Amygdala (tissue), 56 donors: ENCODE data around the gene PPFIA4.

Experiments
- DNase-seq, 56 donors: peaks; one replicate each; lab custom pipeline; 2025; lab: John Stamatoyannopoulos, UW

The PPFIA4 gene

DNA sequence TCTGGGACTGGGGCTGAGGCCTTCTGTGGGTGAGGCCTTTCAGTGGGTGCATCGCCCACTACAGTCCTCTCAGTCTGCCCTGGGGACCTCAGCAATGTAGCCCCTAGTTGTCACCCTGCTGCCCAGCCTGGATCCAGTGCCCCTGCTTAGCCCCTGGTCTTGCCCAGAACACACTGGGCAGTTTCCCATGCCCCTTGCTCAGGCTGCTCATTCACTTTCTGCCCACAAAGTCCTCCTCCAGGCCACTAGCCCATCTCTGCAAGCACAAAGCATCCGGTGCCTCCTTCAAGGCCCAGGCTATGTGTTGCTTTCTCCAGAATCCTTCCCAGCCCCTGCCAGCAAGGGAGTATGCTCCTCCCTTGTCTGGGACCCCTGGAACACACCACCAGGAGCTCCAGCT is 95.9 kb downstream of the PPFIA4 start:
- no peak for DNase-seq

DNA sequence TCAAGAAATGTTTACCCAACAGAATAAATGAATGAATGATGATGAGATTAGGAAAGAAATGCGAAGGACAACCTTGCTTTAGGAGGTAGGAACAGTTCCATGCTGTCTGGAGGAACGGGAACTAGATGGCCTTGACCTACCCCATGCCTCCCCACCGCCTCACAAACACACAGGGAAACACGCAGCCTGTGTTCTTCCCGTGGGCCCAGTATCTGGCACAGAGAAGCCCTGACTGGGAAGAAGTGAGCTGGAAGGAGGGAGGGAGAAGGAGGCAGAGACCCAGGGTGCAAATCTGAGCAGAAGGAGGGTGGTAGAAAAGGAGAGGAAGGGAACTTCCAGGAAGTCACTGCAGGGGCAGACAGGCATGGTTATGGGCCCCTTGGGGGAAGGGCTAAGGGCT is 97.7 kb downstream of the PPFIA4 start:
- DNase-seq: no peak

DNA sequence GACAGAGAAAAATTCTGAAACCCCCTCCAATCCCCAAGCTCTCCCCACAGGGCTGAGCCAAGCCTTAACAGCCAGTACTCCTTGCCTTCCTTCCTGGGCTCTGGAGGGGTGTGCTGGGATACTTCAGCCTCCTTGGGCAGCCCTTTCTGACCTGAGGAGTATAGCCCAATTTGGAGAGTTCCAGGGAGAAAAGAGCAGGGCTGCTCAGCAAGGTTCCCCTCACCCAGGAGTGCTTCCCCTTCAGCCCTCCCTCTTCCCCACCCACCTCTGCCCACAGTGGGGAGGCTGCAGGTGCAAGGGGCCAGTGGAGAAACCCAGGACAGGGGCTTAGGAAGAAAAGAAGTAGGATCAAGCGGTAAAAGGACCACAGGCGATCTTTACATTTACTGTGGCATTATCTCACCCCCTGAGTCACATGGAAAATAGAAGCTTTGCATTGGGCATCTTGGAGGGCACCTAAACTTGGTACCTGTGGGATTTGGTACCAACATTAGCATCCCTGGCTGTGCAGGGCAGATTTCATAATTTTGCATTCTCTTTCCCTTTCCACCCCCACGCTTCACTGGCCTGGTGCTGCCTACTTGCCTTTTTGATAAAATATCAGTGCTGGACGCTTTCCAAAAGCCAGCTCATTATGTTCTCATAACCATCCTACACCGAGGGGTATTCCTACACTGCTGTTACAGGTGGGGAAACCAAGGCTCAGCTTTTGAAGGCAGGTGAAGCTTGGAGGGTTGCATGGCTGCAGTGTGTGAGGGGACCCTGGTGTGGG is 98.4 kb downstream of the PPFIA4 start:
- peak in 2 of 56 donors; percentile 39 to 45 for DNase-seq

DNA sequence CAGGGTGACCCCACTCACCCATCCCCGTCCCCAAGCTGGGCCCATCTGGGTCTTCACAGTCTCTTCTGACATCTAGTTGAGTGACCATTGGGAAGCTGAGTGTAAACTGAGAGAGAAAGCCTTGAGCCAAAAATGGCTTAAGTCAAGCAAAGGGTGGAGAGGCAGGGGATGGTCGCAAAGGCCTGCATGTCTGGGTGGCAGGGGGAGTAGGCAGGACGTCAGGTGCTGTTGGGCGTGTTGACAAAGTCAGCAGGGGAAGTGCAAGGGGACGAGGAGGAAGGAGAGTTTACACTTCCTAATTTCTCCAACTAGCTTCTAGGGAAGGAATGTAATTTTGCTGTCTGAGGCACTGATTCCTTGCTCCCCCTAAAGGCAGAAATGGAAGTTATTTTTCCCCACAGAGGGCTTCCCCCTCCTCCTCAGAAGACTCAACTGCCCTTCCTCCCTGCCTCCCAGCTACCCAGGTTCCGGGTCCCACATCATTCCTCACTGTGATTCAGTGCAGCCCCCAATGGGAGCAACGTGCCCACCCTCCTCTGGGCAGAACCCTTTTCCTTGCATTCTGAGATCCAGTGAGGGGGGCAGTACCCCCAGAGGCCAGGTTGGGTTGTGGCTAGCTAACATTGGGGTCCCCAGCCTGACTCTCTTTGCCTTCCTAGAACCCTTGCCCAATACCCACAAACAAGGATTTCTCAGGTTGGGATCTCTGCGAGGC is 100.0 kb downstream of the PPFIA4 start:
- DNase-seq: peak in 1 of 56 donors; percentile 31

DNA sequence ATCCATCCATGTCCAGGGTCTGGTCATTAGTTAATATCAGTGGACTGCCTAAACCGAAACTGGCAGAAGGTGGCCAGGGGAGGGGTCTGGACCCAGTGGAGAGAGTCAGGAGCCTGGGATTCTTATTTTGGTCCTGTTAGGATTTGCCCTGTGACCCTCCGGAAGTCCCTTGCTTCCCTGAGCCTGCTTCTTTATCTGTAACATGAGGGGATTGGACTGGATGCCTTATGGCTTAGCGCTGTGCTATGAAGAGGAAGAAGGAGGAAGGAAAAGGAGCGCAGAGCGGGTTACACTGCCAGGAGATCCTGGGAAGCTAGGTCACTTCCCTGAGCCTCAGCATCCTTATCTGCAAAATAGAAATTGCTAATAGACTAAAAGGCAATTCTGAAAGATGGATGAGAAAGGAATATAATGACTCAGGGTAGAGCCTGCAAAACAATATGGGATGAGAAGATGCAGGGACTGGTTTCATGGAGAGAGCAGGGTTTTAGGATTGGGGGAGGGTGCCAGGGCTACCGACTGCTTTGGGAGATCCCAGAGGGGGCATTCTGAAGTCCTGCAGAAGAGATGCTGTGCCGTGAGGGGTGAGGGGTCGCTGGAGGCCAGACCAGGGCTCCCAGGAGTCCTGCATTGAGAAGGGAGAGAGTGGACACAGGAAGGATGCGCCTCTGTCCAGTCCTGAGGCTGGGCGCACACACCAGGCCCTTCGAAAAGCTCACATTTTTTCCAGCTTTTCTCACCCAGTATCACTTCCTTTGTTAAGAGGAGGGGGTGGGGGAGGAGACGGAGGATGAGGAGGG is 100.8 kb downstream of the PPFIA4 start:
- DNase-seq: no peak

DNA sequence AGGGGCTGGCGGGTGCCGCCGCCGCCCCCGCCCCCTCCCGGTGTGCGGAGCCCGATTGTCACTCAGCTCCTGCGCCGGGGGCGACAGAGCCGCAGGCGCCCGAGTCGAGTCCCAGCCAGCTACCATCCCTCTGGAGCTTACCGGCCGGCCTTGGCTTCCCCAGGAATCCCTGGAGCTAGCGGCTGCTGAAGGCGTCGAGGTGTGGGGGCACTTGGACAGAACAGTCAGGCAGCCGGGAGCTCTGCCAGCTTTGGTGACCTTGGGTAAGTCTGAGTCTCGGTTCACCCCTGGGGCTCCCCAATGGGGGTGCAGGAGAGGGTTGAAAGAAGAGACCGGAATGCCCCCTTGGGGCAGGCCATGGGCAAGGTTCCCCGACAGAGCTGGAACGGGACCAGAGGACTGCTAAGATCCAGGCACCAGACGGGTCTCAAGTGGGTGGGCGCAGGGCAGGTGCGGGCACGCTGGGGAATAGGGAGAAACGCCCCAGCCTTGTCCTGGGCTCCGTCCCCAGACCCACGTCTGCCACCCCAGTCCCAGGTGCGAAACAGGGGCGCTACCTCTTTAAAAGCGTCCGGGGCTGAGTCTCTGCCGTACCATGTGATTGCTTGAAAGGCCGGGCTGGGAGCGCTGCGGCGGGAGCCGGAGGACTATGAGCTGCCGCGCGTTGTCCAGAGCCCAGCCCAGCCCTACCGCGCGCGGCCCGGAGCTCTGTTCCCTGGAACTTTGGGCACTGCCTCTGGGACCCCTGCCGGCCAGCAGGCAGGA is 101.6 kb downstream of the PPFIA4 start, which contains the start of gene ADORA1:
Gene ADORA1 (plus strand): TSS at position 61 of the 765 bp plus-strand sequence. CDS start 1,116 bp downstream, outside the sequence.
- peak in 50 of 56 donors; percentile 43 to 87 (median 72) for DNase-seq

DNA sequence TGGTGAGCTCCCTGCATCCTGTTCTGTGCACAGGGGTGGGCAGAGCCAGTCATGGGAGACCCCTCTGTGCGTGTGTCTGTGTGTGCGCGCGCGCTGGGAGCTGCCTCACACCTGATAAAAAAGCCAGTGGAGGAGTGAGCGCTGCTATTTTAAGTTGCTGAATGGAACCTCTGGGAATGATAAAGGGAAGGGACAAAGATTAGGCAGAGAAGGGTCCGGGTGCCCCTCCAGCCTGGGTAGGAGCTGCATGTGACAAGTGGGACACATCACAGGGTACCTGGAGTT is 102.1 kb downstream of the PPFIA4 start:
- no peak for DNase-seq
